NCI-H524 treated with DMSO at 0.1 percent for 48 hours (cell line): ENCODE measurements around the gene ATP10A.
A peak's percentile ranks its signal among the peaks of the same experiment; 100 is the strongest.
"Not testable (repeated sequence)": the region's sequence is repeated elsewhere in the genome, so short reads cannot be mapped to it uniquely, and the experiment has no call there.

Experiments used
- DNase-seq: peaks from one replicate; lab custom pipeline; 2025; lab: John Stamatoyannopoulos, UW

The ATP10A gene

DNA sequence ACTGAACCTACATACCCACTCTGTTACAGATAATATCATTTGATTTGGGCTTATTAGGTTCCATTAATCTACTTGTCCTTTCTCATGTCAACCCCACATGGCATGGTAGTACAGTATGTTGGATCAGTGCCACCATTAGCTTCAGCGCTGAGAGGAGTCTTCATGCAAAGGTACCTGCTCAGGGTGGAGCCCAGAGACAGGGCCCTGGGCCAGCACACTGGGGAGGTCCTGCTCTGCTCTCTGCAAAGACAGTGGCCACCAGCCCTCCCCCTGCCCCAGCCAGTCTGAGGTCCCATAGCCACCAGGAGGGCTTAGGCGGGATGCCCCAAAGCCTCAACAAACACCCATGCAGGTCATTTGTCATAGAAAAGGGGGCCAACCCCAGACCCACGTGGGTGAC lies 71.0 kb downstream of the ATP10A start:
- DNase-seq: no peak

- DNase-seq: no peak
Observed at GRCh38 chr15:25790000-25790660, 73.0 kb downstream of the ATP10A start.

DNA sequence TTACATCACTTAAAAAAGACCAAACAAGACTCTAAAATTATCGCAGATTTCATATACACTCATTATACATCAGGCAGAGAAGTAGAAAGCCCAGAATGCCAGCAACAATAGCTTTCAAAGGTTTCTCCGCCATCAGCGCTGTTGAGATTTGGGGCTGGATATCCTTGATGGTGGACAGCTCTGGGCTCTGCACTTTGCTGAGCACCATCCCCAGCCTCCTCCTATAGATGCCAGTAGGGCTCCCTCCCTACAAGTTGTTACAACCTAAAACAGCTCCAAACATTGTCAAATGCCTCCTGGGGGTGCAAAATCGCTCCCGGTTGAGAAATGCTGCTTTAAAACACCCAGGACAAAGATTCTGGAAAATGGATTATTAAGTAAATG lies 73.5 kb downstream of the ATP10A start:
- no peak for DNase-seq

- DNase-seq: no peak
Observed at GRCh38 chr15:25789211-25789610, 73.9 kb downstream of the ATP10A start.

DNA sequence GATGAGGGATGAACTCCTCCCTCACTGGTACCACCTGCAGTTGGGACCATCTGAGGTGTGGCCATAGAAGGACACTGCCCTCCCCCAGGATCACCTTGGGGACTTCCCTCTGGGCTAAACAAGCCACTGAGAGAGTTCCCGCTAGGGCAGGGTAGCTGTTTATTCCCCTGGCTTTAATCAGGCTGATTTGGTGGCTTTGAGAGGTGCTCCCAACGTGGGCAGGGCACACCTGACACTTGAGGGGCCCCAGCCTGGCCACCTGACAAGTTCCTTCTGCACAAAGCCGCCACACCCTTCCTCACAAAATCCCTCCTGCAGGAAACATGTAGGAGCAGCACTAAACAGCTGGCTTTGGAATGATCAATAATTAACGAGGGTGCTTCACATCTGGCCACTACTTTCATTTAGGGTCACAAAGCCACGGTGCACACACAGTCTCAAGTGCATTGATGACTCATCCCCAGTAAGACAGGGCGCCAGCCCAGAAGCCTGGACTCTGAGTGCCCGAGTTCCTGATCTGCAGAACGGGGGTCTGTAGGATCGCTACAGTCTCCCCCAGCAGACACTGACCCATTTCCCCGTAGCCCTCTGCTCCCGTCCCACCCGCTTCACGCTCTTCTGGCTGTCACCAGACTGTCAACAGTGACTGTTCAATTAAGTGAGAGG lies 75.1 kb downstream of the ATP10A start:
- DNase-seq: no peak

- no peak for DNase-seq
Observed at GRCh38 chr15:25787381-25787780, 75.7 kb downstream of the ATP10A start.

DNA sequence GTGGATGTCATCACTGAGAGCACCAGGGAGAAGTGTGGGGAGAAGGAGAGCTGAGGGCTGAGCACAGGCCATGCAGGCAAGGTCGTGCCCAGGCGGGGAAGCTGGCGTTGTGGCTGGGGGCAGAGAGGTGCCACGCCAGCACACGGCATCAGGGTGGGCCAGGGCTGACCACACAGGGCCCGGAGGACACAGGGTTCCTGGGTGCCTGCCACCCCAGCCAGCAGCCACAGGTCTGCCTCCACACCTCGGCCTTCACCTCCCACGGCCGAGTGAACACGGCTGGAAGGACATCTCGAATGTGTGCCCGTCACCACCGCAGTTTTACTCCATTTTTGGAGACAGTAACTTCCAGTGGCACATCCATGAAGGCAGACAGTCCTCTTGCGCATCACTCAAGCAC lies 77.1 kb downstream of the ATP10A start:
- no peak for DNase-seq

DNA sequence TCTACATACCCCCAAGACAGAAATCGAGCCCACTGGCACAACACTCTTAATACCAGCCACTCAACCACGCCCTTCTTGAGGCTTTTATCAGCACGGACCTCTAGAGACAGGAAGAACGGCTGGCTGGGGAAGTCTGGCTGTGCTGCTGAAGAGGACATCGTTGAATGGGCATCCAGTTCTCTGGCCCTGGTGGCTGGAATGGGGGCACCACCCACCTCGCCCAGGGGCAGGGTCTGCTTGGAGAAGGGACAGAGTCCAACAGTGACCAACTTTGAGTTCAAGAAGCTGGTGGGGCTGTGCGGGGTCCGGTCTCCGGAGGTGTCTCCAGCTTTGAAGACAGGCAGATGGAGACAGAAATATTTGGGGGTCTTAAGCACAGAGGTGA lies 77.5 kb downstream of the ATP10A start:
- no peak for DNase-seq

DNA sequence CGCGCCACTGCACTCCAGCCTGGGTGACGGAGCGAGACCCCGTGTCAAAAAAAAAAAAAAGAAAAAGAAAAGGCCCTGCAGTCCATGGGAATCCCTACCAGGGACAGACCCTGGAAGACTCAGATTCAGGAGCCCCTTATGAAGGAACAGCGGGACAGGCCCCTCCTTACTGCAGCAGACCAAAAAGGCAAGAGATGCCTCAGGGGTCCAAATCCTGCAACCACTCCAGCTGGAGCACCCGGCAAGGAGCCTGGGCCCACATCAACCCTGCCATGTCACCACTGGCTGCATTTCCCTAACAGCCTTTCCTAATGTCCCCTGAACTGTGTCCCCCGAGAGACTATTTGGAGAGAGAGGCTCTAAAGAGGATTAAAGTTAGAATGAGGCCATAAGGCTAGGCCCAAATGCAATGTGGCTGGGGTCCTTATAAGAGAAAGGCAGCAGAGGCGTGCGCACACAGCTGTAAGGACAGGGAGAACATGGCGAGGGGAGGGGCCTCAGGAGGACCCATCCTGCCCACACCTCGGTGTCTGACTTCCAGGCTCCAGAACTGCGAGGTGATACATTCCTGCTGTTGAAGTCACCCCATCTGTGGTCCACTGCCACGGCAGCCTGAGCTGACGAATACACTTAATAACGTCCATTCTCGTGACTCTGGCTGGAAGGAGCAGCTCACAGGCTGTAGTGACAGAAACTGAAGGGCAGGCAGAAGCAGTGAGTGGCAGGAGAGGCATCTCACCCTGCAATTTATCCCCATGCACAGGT lies 78.1 kb downstream of the ATP10A start:
- peak; percentile 13 for DNase-seq

GRCh38 chr15:25783607-25784540 lies 79.3 kb downstream of the ATP10A start:
- no peak for DNase-seq

GRCh38 chr15:25783134-25783533 lies 80.0 kb downstream of the ATP10A start:
- no peak for DNase-seq

- DNase-seq: no peak
Observed at GRCh38 chr15:25780479-25781255, 82.5 kb downstream of the ATP10A start.

GRCh38 chr15:25778161-25778560 lies 85.0 kb downstream of the ATP10A start:
- no peak for DNase-seq

DNA sequence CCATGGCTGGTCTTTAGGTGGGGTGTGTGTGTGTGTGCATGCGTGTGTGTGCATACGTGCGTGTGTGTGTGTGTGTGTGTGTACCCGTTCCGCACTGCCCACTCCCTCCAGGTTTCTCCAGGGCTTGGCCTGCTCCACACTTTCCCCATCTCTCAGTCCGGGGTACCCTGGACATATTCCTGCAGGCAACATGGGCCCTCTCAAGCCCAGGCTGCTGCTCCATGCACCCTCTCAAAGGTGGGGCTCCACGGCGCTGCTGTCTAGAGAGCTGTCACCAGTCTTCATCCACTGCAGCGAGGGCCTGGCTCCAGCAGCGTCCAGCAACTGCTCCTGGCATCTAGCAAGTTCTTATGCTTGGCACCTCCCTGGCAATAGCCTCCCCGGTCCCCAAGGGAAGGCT lies 86.1 kb downstream of the ATP10A start:
- DNase-seq: no peak

- DNase-seq: no peak
Observed at GRCh38 chr15:25776071-25776746, 86.9 kb downstream of the ATP10A start.

DNA sequence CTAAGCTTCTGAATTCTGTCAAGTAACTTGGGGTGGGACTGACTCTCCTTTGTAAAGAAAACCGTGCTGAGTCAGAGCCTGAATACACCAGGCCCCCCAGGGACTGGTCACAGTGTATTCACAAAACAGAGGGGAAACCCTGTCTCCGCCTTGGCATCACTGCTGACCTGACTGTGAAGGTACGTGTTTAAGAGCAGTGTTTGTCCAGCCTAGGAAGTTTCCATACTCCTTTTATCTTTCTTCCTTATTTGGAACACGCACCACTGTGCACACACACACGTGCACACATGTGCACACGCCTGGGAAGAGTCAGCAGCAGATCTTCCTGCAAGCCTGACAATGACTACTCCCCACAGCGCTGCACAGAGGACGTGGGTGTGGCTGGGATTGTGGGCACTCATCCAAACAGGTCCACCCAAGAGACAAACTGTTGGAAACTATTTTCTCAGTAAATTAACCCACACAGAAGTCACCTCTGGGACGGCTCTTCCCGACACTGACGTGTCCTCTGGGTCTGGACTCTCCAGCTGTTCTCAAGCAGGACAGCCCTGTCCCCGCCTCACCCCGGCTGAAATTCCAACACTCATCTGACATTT lies 87.7 kb downstream of the ATP10A start:
- DNase-seq: no peak

DNA sequence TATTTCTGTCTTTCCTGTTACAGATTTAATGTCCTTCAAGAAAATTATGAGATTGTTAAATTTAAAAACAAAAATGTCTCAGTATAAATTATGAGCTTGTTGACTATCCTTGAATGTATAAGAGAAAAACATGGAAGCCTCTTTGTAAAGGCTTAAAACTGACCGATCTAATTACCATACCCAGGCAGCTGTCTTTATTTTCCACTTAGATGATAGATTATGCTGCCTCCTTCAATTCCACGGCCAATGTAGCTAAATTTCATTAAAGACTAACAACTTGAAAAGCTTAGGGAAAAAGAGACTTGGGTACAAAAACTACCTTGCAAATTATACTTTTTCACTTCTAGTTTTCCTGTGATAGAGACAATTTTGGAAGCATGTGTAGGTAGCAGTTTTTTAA lies 88.3 kb downstream of the ATP10A start:
- peak; percentile 22 for DNase-seq

DNA sequence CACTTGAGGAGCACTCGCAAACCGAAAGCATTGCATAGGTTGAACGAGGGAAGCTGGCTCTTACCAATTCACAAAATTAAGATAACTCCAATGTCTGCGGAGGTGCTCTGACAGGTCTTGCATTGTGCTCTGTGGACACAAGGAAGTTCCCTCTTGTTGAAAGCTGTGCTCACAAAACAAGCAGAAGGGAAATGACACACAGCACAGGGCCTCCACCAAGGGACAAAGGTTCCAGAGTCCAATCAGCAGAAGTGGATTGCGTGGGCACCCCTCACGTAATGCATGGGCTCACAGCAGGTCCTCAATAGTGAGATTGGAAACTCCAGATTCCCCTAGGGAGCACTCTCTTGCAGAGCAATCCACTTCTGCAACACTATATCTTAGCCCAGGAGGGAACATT lies 89.9 kb downstream of the ATP10A start:
- DNase-seq: no peak

GRCh38 chr15:25772500-25772899 lies 90.6 kb downstream of the ATP10A start:
- no peak for DNase-seq

GRCh38 chr15:25771736-25772135 lies 91.4 kb downstream of the ATP10A start:
- not testable (repeated sequence) for DNase-seq
